Astrocyte of the cerebellum (primary cell): ENCODE results near the gene QSER1.

ENCODE experiments used
- DNase-seq: peaks from one replicate; pipeline ENCODE4 v3.0.0-alpha.2; 2011; ENCODE audit warnings: low read depth
- H3K4me3 ChIP-seq: 2 replicates; pipeline ENCODE4 v1.5.1; 2011; ENCODE audit warnings: mild to moderate bottlenecking, low read depth, low read length, moderate library complexity
- CTCF ChIP-seq: IDR thresholded peaks from 2 replicates; pipeline ENCODE4 v1.5.1; 2012; ENCODE audit warnings: low read length, low read depth, moderate library complexity, mild to moderate bottlenecking; ENCODE audit errors: missing control alignments
- in situ Hi-C: cut with HindIII; loops from 2 replicates; pipeline ENCODE4 v1.10.0; 2017; ENCODE audit warnings: low sequenced_read_pairs

QSER1 gene

GRCh38 chr11:32908619-32909018, 16.0 kb downstream of the QSER1 start:
- TF ChIP-seq CTCF, result no peak
- H3K4me3 ChIP-seq, result no peak overlapping the region
- in situ Hi-C loops, result no loop called here
- no peak for DNase-seq

GRCh38 chr11:32911413-32911812, 18.8 kb downstream of the QSER1 start:
- DNase-seq, result no peak
- H3K4me3 ChIP-seq, result no peak overlapping the region
- no peak for TF ChIP-seq CTCF
- in situ Hi-C loops, result no loop called here

GRCh38 chr11:32913445-32913844, 20.8 kb downstream of the QSER1 start:
- no peak overlapping the region for H3K4me3 ChIP-seq
- in situ Hi-C loops, result no loop called here
- DNase-seq, result no peak
- no peak for TF ChIP-seq CTCF

- TF ChIP-seq CTCF, result no peak
These were observed 23.8 kb downstream of the QSER1 start for GRCh38 chr11:32916361-32916760.

GRCh38 chr11:32916994-32917393, 24.4 kb downstream of the QSER1 start:
- in situ Hi-C loops, result no loop called here
- DNase-seq, result no peak
- H3K4me3 ChIP-seq, result no peak overlapping the region
- no peak for TF ChIP-seq CTCF

More at GRCh38 chr11:32916361-32916760, 23.8 kb downstream of the QSER1 start:
- no peak overlapping the region for H3K4me3 ChIP-seq
- no peak for DNase-seq
- in situ Hi-C loops, result no loop called here

- DNase-seq, result no peak
- in situ Hi-C loops, result no loop called here
- no peak overlapping the region for H3K4me3 ChIP-seq
- no peak for TF ChIP-seq CTCF
These were observed 25.8 kb downstream of the QSER1 start for GRCh38 chr11:32918427-32918826.

- no peak overlapping the region for H3K4me3 ChIP-seq
- no peak for TF ChIP-seq CTCF
- in situ Hi-C loops, result no loop called here
- DNase-seq, result no peak
These were observed 26.7 kb downstream of the QSER1 start for GRCh38 chr11:32919338-32919737.
